ENCODE data around the gene LSM10.

The LSM10 gene

DNA sequence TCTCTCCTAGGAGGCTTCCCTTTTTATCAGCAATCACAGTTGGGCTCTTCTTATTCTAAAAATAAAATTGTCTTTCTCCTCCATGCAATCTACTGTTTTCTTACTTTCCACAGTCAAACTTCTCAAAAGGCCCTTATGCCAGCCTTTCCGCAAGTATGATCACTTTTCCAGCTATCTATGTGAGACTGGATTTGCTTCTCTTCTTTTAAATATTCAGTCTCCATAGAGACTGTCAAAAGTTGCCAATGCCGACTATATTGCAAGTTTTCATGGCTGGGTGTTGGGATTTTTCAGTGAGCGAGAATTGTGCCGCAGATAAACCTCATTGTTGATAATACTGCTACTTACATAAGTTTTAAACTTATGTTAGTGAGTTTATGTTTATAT is 4.8 kb upstream of the LSM10 start:
- Histone ChIP-seq H3K18ac (ENCODE audit: low read length) (no peak overlapping the region), H3K36me3 (ENCODE audit: control insufficient read depth in 1 of 2, insufficient read depth in 2 of 2, low read length in 2 of 2) (peaks cover 0 to 2% of the 10 kb centered on the region in 2 experiments), H4K12ac (ENCODE audit: low read depth, low read length) (no peak overlapping the region), H3K14ac (ENCODE audit: low read length) (no peak overlapping the region), H3K27ac (ENCODE audit: low read depth, low read length) (no peak overlapping the region), H3K4ac (ENCODE audit: low read depth, low read length) (no peak overlapping the region), H2AFZ (ENCODE audit: insufficient read depth, low read length, poor library complexity) (no peak overlapping the region), H4K91ac (ENCODE audit: low read depth, low read length) (no peak overlapping the region), H3K9ac (ENCODE audit: low read length) (no peak overlapping the region), H3K4me1 (ENCODE audit: control insufficient read depth in 1 of 2, insufficient read depth in 2 of 2, low read length in 2 of 2) (peaks cover 10 to 11% of the 10 kb centered on the region in 2 experiments), H3K4me2 (ENCODE audit: low read length) (no peak overlapping the region), H2BK12ac (ENCODE audit: low read length) (no peak overlapping the region), H3K23ac (ENCODE audit: low read length) (no peak overlapping the region), H2BK120ac (ENCODE audit: insufficient read depth, low read length, poor library complexity) (no peak overlapping the region), H3K27me3 (ENCODE audit: insufficient read depth, low read length) (no peaks in the 10 kb centered on the region), H2BK5ac (ENCODE audit: low read depth, low read length, poor library complexity) (no peak overlapping the region), H4K8ac (ENCODE audit: low read depth, low read length) (no peak overlapping the region), H3K4me3 (ENCODE audit: low read depth, low read length) (no peak overlapping the region), H3K79me1 (ENCODE audit: low read length) (peaks cover 13% of the 10 kb centered on the region), H3K79me2 (ENCODE audit: control insufficient read depth, insufficient read depth, low read length, poor library complexity) (peaks cover 3% of the 10 kb centered on the region), H3K9me3 (ENCODE audit: insufficient read depth, low read depth, low read length) (no peaks in the 10 kb centered on the region), H2AK5ac (ENCODE audit: low read length) (no peak overlapping the region)
- no CpG with 5 or more reads among the region's 4 CpGs for WGBS (ENCODE audit: extremely low coverage, insufficient coverage, insufficient read length)
- DNase-seq, result no peak

GRCh38 chr1:36401602-36402503 is 4.1 kb upstream of the LSM10 start:
- Histone ChIP-seq H3K9me3 (ENCODE audit: insufficient read depth, low read depth, low read length) (no peaks in the 10 kb centered on the region), H3K4me1 (ENCODE audit: control insufficient read depth in 1 of 2, insufficient read depth in 2 of 2, low read length in 2 of 2) (peaks cover 10 to 14% of the 10 kb centered on the region in 2 experiments), H3K27ac (ENCODE audit: low read depth, low read length) (peak overlapping the region; percentile 58), H2AFZ (ENCODE audit: insufficient read depth, low read length, poor library complexity) (peak overlapping the region; percentile 32), H3K79me2 (ENCODE audit: control insufficient read depth, insufficient read depth, low read length, poor library complexity) (peaks cover 7% of the 10 kb centered on the region), H2AK5ac (ENCODE audit: low read length) (peak overlapping the region; percentile 1), H3K36me3 (ENCODE audit: control insufficient read depth in 1 of 2, insufficient read depth in 2 of 2, low read length in 2 of 2) (peaks cover 0 to 2% of the 10 kb centered on the region in 2 experiments), H3K23ac (ENCODE audit: low read length) (no peak overlapping the region), H3K9ac (ENCODE audit: low read length) (no peak overlapping the region), H3K4ac (ENCODE audit: low read depth, low read length) (peak overlapping the region; percentile 0), H3K14ac (ENCODE audit: low read length) (no peak overlapping the region), H2BK12ac (ENCODE audit: low read length) (no peak overlapping the region), H3K79me1 (ENCODE audit: low read length) (peaks cover 18% of the 10 kb centered on the region), H4K12ac (ENCODE audit: low read depth, low read length) (peak overlapping the region; percentile 57), H3K18ac (ENCODE audit: low read length) (peak overlapping the region; percentile 56), H3K4me3 (ENCODE audit: low read depth, low read length) (no peak overlapping the region), H4K91ac (ENCODE audit: low read depth, low read length) (peak overlapping the region; percentile 17), H3K27me3 (ENCODE audit: insufficient read depth, low read length) (no peaks in the 10 kb centered on the region), H2BK5ac (ENCODE audit: low read depth, low read length, poor library complexity) (no peak overlapping the region), H4K8ac (ENCODE audit: low read depth, low read length) (peak overlapping the region; percentile 83), H3K4me2 (ENCODE audit: low read length) (peak overlapping the region; percentile 53), H2BK120ac (ENCODE audit: insufficient read depth, low read length, poor library complexity) (no peak overlapping the region)
- DNase-seq, result no peak
- WGBS (ENCODE audit: extremely low coverage, insufficient coverage, insufficient read length), result no CpG with 5 or more reads among the region's 12 CpGs

GRCh38 chr1:36400825-36401601 is 3.3 kb upstream of the LSM10 start:
- peak overlapping the region; percentile 21 for H3K4me3 ChIP-seq (ENCODE audit: low read depth, low read length)
- H3K27me3 ChIP-seq (ENCODE audit: insufficient read depth, low read length), result no peaks in the 10 kb centered on the region
- H3K79me2 ChIP-seq (ENCODE audit: control insufficient read depth, insufficient read depth, low read length, poor library complexity), result peaks cover 7% of the 10 kb centered on the region
- H3K14ac ChIP-seq (ENCODE audit: low read length), result peak overlapping the region; percentile 71
- peak overlapping the region; percentile 53 for H3K4me2 ChIP-seq (ENCODE audit: low read length)
- DNase-seq, result peak; percentile 78 to 86
- H3K18ac ChIP-seq (ENCODE audit: low read length), result peak overlapping the region; percentile 43
- H2AK5ac ChIP-seq (ENCODE audit: low read length), result peak overlapping the region; percentile 89
- H2BK12ac ChIP-seq (ENCODE audit: low read length), result peak overlapping the region; percentile 33
- peak overlapping the region; percentile 72 for H2AFZ ChIP-seq (ENCODE audit: insufficient read depth, low read length, poor library complexity)
- H4K91ac ChIP-seq (ENCODE audit: low read depth, low read length), result peak overlapping the region; percentile 52
- peaks cover 18% of the 10 kb centered on the region for H3K79me1 ChIP-seq (ENCODE audit: low read length)
- peak overlapping the region; percentile 55 for H2BK120ac ChIP-seq (ENCODE audit: insufficient read depth, low read length, poor library complexity)
- peak overlapping the region; percentile 35 for H2BK5ac ChIP-seq (ENCODE audit: low read depth, low read length, poor library complexity)
- no peak overlapping the region for H3K23ac ChIP-seq (ENCODE audit: low read length)
- H4K12ac ChIP-seq (ENCODE audit: low read depth, low read length), result peak overlapping the region; percentile 76
- H3K4ac ChIP-seq (ENCODE audit: low read depth, low read length), result peak overlapping the region; percentile 7
- H3K36me3 ChIP-seq (ENCODE audit: control insufficient read depth in 1 of 2, insufficient read depth in 2 of 2, low read length in 2 of 2), result peaks cover 0 to 2% of the 10 kb centered on the region in 2 experiments
- no peaks in the 10 kb centered on the region for H3K9me3 ChIP-seq (ENCODE audit: insufficient read depth, low read depth, low read length)
- no CpG with 5 or more reads among the region's 22 CpGs for WGBS (ENCODE audit: extremely low coverage, insufficient coverage, insufficient read length)
- peak overlapping the region; percentile 84 for H4K8ac ChIP-seq (ENCODE audit: low read depth, low read length)
- peaks cover 10 to 14% of the 10 kb centered on the region in 2 experiments for H3K4me1 ChIP-seq (ENCODE audit: control insufficient read depth in 1 of 2, insufficient read depth in 2 of 2, low read length in 2 of 2)
- H3K27ac ChIP-seq (ENCODE audit: low read depth, low read length), result peak overlapping the region; percentile 58
- peak overlapping the region; percentile 2 for H3K9ac ChIP-seq (ENCODE audit: low read length)

- H3K79me1 ChIP-seq (ENCODE audit: low read length), result peaks cover 18% of the 10 kb centered on the region
- peak overlapping the region; percentile 20 for H2BK120ac ChIP-seq (ENCODE audit: insufficient read depth, low read length, poor library complexity)
Measured at GRCh38 chr1:36400514-36400824, 2.8 kb upstream of the LSM10 start.

More at GRCh38 chr1:36400514-36400824, 2.8 kb upstream of the LSM10 start:
- WGBS (ENCODE audit: extremely low coverage, insufficient coverage, insufficient read length), result no CpG with 5 or more reads among the region's 10 CpGs
- Histone ChIP-seq H2BK5ac (ENCODE audit: low read depth, low read length, poor library complexity) (peak overlapping the region; percentile 35), H3K9ac (ENCODE audit: low read length) (no peak overlapping the region), H3K27me3 (ENCODE audit: insufficient read depth, low read length) (no peaks in the 10 kb centered on the region), H4K12ac (ENCODE audit: low read depth, low read length) (peak overlapping the region; percentile 76), H3K36me3 (ENCODE audit: control insufficient read depth in 1 of 2, insufficient read depth in 2 of 2, low read length in 2 of 2) (no peaks in the 10 kb centered on the region), H3K14ac (ENCODE audit: low read length) (peak overlapping the region; percentile 71), H2AK5ac (ENCODE audit: low read length) (peak overlapping the region; percentile 89), H3K4ac (ENCODE audit: low read depth, low read length) (peak overlapping the region; percentile 7), H3K23ac (ENCODE audit: low read length) (no peak overlapping the region), H3K18ac (ENCODE audit: low read length) (peak overlapping the region; percentile 43), H4K91ac (ENCODE audit: low read depth, low read length) (peak overlapping the region; percentile 52), H3K27ac (ENCODE audit: low read depth, low read length) (peak overlapping the region; percentile 47), H3K4me3 (ENCODE audit: low read depth, low read length) (no peak overlapping the region), H3K79me2 (ENCODE audit: control insufficient read depth, insufficient read depth, low read length, poor library complexity) (peaks cover 7% of the 10 kb centered on the region), H3K4me1 (ENCODE audit: control insufficient read depth in 1 of 2, insufficient read depth in 2 of 2, low read length in 2 of 2) (peaks cover 10 to 14% of the 10 kb centered on the region in 2 experiments), H3K9me3 (ENCODE audit: insufficient read depth, low read depth, low read length) (no peaks in the 10 kb centered on the region), H2BK12ac (ENCODE audit: low read length) (peak overlapping the region; percentile 33), H4K8ac (ENCODE audit: low read depth, low read length) (peak overlapping the region; percentile 84), H3K4me2 (ENCODE audit: low read length) (peak overlapping the region; percentile 37), H2AFZ (ENCODE audit: insufficient read depth, low read length, poor library complexity) (peak overlapping the region; percentile 72)
- no peak for DNase-seq
